ENCODE data around the gene LMNB1.

LMNB1 gene

GRCh38 chr5:126855266-126855665 is 78.3 kb downstream of the LMNB1 start:
- Histone ChIP-seq H3K27ac (ENCODE audit: low read depth, low read length) (no peak overlapping the region), H3K4me3 (ENCODE audit: low read depth, low read length) (no peak overlapping the region), H3K4me1 (ENCODE audit: control insufficient read depth, insufficient read depth, low read length, unreplicated experiment) (peaks cover 15% of the 10 kb centered on the region), H3K36me3 (ENCODE audit: insufficient read depth, low read length) (no peaks in the 10 kb centered on the region), H3K27me3 (ENCODE audit: insufficient read depth, low read length) (no peaks in the 10 kb centered on the region), H3K79me2 (ENCODE audit: control insufficient read depth, insufficient read depth, low read length, unreplicated experiment) (no peaks in the 10 kb centered on the region), H2AFZ (ENCODE audit: low read length, unreplicated experiment) (no peak overlapping the region)

DNA sequence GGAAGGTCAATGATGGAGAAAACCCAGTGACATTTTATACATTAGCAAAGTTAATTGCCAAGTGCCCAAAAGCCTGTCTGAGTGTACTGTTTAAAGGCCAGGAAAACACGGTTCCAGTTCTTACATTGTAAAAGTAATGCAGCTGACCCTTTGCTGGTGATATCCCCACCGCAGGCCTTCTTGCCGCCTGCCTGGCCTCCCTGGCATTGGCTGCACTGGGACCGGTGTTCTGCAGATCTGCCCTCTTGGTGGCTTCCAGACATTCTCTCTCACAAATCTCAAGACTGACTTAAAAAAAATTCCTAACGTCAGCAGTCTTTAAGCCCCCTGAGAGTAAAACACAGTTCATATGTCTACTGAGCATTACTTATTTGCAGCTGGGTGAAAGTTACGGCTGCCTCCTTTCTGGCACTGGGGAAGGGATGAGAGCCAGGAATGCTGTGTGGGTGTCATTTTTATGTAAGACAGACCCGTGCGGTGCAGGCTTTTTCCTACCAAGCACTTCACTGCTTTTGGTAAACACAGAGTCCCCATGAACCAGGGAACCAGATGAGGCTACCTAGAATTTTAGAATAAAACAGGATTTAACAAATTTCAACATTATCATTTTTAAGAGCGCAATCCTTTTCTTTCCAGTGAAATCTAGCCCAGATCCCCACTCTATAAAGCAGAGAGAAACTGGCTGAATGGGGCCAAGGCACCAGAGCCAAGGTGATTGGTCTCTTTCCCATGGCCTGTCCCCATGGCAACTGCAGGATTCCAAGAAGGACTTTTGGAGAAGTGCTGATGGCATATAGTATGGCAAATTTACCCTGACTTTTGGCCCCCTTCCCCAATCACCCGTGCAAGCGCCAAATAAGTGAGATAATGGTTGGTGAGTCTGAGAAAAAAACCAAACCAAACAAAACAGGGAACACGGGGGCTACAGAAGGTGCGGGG is 80.8 kb downstream of the LMNB1 start:
- H3K27ac ChIP-seq (ENCODE audit: low read depth, low read length): no peak overlapping the region
- no peaks in the 10 kb centered on the region for H3K36me3 ChIP-seq (ENCODE audit: insufficient read depth, low read length)
- H2AFZ ChIP-seq (ENCODE audit: low read length, unreplicated experiment): no peak overlapping the region
- H3K79me2 ChIP-seq (ENCODE audit: control insufficient read depth, insufficient read depth, low read length, unreplicated experiment): no peaks in the 10 kb centered on the region
- H3K4me1 ChIP-seq (ENCODE audit: control insufficient read depth, insufficient read depth, low read length, unreplicated experiment): peaks cover under 1% of the 10 kb centered on the region
- H3K27me3 ChIP-seq (ENCODE audit: insufficient read depth, low read length): no peaks in the 10 kb centered on the region
- no peak overlapping the region for H3K4me3 ChIP-seq (ENCODE audit: low read depth, low read length)

GRCh38 chr5:126858441-126858840 is 81.5 kb downstream of the LMNB1 start:
- Histone ChIP-seq H3K4me1 (ENCODE audit: control insufficient read depth, insufficient read depth, low read length, unreplicated experiment) (no peaks in the 10 kb centered on the region), H3K27me3 (ENCODE audit: insufficient read depth, low read length) (no peaks in the 10 kb centered on the region), H3K36me3 (ENCODE audit: insufficient read depth, low read length) (no peaks in the 10 kb centered on the region), H3K79me2 (ENCODE audit: control insufficient read depth, insufficient read depth, low read length, unreplicated experiment) (no peaks in the 10 kb centered on the region), H2AFZ (ENCODE audit: low read length, unreplicated experiment) (no peak overlapping the region), H3K27ac (ENCODE audit: low read depth, low read length) (no peak overlapping the region), H3K4me3 (ENCODE audit: low read depth, low read length) (no peak overlapping the region)

DNA sequence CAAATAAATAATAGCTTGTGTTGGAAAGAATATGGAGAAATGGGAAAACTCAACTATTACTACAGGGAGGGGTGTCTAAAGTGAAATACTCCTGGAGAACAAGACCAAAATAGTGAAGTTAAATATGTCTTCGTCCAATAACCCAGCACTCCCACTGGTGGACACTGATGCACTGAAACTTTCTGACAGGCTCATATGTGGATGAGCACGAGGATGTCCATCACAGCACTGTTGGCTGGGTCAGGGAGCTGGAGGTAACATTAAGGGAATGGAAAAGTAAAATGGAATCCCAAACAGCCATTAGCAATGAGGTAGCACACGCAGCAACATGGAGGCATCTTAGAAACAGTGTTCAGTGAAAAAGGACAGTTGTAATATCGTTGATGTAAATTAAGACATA is 86.5 kb downstream of the LMNB1 start:
- H2AFZ ChIP-seq (ENCODE audit: low read length, unreplicated experiment): no peak overlapping the region
- no peaks in the 10 kb centered on the region for H3K36me3 ChIP-seq (ENCODE audit: insufficient read depth, low read length)

DNA sequence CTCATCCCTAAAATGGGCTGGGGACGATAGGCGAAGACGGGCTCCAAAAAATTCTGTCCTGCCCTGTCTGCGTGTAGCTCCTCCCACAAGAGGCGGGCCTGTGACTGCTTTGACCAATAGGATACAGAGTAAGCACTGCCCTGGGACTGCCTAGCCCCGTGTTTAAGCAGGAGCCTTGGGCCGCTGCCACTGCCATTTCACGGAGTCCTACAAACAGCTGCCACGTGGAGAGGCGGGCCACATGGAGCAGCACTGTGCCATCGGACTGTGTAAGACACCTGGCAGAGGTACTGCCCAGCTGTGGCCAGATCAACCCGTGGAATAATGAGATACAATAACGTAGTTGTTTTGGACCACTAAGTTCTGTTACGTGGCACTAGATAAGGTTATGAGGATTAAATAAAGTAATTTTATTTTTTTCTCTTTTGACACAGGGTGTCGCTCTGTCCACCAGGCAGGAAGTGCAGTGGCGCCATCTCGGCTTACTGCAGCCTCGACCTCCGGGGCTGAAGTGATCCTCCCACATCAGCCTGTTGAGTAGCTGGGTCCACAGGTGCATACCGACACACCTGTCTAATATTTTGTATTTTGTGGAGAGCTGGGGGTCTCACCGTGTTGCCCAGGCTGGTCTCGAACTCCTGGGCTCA is 87.2 kb downstream of the LMNB1 start:
- Histone ChIP-seq H3K79me2 (ENCODE audit: control insufficient read depth, insufficient read depth, low read length, unreplicated experiment) (no peaks in the 10 kb centered on the region), H3K27me3 (ENCODE audit: insufficient read depth, low read length) (no peaks in the 10 kb centered on the region), H2AFZ (ENCODE audit: low read length, unreplicated experiment) (no peak overlapping the region), H3K4me3 (ENCODE audit: low read depth, low read length) (no peak overlapping the region), H3K4me1 (ENCODE audit: control insufficient read depth, insufficient read depth, low read length, unreplicated experiment) (peaks cover 8% of the 10 kb centered on the region), H3K27ac (ENCODE audit: low read depth, low read length) (no peak overlapping the region), H3K36me3 (ENCODE audit: insufficient read depth, low read length) (no peaks in the 10 kb centered on the region)

More for the DNA sequence above, 86.5 kb downstream of the LMNB1 start:
- H3K4me1 ChIP-seq (ENCODE audit: control insufficient read depth, insufficient read depth, low read length, unreplicated experiment): peaks cover 8% of the 10 kb centered on the region
- H3K4me3 ChIP-seq (ENCODE audit: low read depth, low read length): no peak overlapping the region
- no peaks in the 10 kb centered on the region for H3K27me3 ChIP-seq (ENCODE audit: insufficient read depth, low read length)
- no peaks in the 10 kb centered on the region for H3K79me2 ChIP-seq (ENCODE audit: control insufficient read depth, insufficient read depth, low read length, unreplicated experiment)
- no peak overlapping the region for H3K27ac ChIP-seq (ENCODE audit: low read depth, low read length)

DNA sequence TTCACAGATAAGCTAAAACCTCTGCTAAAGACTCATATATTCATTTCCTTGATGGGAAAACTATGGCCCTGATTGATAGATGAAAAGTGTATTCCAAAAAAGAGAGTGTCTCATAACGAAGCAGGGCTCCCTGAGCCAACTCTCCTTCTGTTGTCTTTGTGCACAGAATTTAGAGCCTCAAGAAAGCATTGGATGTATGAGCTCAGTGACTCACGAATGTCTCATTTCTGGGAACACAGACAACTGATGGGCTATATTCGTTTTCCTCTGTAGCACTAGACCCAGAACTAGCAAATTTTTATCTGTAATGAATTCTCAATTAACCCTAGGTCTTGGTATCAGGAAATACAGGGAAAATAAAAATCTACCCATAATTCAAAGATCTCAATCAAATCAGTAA is 88.4 kb downstream of the LMNB1 start:
- no peaks in the 10 kb centered on the region for H3K36me3 ChIP-seq (ENCODE audit: insufficient read depth, low read length)
- H3K79me2 ChIP-seq (ENCODE audit: control insufficient read depth, insufficient read depth, low read length, unreplicated experiment): no peaks in the 10 kb centered on the region
- no peak overlapping the region for H2AFZ ChIP-seq (ENCODE audit: low read length, unreplicated experiment)
- H3K4me3 ChIP-seq (ENCODE audit: low read depth, low read length): no peak overlapping the region
- no peaks in the 10 kb centered on the region for H3K27me3 ChIP-seq (ENCODE audit: insufficient read depth, low read length)
- H3K27ac ChIP-seq (ENCODE audit: low read depth, low read length): peak overlapping the region; percentile 10; the same call in 1 of the 2 replicates
- peaks cover 8% of the 10 kb centered on the region for H3K4me1 ChIP-seq (ENCODE audit: control insufficient read depth, insufficient read depth, low read length, unreplicated experiment)

DNA sequence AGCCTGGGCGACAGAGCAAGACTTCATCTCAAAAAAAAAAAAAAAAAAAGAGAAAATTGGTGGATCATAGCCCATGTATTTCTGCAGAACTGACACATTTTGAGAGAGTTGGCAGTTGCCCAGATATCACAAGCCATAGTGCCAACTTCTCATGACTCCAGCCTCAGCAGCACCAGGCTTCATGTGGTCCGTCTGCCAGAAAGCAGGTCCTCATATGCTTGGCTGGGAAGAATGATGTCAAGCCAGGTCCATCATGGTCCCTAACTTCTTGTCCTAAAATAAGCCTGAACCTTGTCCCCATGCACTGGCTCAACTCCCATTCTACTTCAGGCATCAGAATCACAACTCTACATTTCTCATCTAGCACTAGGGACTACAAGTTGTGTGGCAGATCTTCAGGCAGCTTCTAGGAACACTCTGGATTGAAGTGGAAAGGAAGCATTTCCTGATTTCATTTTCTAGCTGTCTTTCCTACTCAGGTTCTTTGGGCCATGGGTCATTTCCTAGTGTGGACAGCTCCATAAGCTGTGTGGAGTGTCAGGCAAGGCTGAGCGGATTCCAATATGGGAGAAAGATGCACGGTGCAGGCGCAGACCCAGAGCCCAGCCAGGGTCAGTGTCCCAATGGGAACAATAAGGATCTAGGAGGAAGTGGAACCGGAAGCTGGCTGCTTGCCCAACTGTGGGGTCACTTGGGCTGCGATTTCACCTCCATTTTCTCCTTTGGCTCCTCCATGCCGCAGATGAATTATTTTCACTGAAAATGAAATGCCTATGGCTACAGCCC is 90.1 kb downstream of the LMNB1 start:
- no peak overlapping the region for H2AFZ ChIP-seq (ENCODE audit: low read length, unreplicated experiment)
- H3K27me3 ChIP-seq (ENCODE audit: insufficient read depth, low read length): no peaks in the 10 kb centered on the region
- no peak overlapping the region for H3K27ac ChIP-seq (ENCODE audit: low read depth, low read length)
- no peak overlapping the region for H3K4me3 ChIP-seq (ENCODE audit: low read depth, low read length)
- no peaks in the 10 kb centered on the region for H3K36me3 ChIP-seq (ENCODE audit: insufficient read depth, low read length)
- H3K79me2 ChIP-seq (ENCODE audit: control insufficient read depth, insufficient read depth, low read length, unreplicated experiment): no peaks in the 10 kb centered on the region
- H3K4me1 ChIP-seq (ENCODE audit: control insufficient read depth, insufficient read depth, low read length, unreplicated experiment): peaks cover 8% of the 10 kb centered on the region

DNA sequence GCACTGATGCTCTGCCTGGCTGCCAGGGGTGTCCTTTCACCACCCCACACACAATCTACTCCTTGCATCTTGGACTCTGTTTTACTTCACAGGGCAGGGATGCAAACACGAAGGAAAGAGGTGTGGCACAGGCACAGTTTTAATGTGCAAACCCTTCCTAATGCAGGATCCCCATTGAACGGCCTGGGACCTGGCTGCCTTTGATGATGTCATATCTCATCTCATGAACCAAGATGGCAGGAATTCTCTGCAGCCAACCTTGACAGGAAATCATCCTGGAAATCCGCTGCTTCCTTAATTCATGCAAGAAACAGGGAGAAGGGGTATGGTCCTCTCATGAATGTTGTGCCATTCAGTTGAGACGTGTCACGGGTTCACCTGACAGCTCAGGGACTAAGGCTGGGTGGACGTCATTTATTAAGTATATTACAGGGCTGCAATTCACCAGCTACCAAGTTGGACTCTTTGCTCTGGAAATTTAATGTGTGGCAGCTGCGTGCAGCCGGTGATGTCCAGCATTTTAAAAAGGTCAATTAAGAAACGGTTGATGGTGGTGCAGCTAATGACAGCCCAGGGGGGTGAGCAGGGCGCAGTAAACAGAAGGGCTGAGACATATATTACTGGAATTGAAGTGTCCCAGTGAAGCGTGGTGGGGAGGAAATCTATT is 91.5 kb downstream of the LMNB1 start:
- Histone ChIP-seq H3K79me2 (ENCODE audit: control insufficient read depth, insufficient read depth, low read length, unreplicated experiment) (no peaks in the 10 kb centered on the region), H3K4me1 (ENCODE audit: control insufficient read depth, insufficient read depth, low read length, unreplicated experiment) (peaks cover 8% of the 10 kb centered on the region), H3K36me3 (ENCODE audit: insufficient read depth, low read length) (no peaks in the 10 kb centered on the region), H2AFZ (ENCODE audit: low read length, unreplicated experiment) (no peak overlapping the region), H3K27me3 (ENCODE audit: insufficient read depth, low read length) (no peaks in the 10 kb centered on the region), H3K4me3 (ENCODE audit: low read depth, low read length) (no peak overlapping the region), H3K27ac (ENCODE audit: low read depth, low read length) (no peak overlapping the region)

- Histone ChIP-seq H3K36me3 (ENCODE audit: insufficient read depth, low read length) (no peaks in the 10 kb centered on the region), H3K79me2 (ENCODE audit: control insufficient read depth, insufficient read depth, low read length, unreplicated experiment) (no peaks in the 10 kb centered on the region), H3K4me1 (ENCODE audit: control insufficient read depth, insufficient read depth, low read length, unreplicated experiment) (peaks cover 8% of the 10 kb centered on the region), H3K27me3 (ENCODE audit: insufficient read depth, low read length) (no peaks in the 10 kb centered on the region), H3K27ac (ENCODE audit: low read depth, low read length) (no peak overlapping the region), H3K4me3 (ENCODE audit: low read depth, low read length) (no peak overlapping the region), H2AFZ (ENCODE audit: low read length, unreplicated experiment) (no peak overlapping the region)
Measured at GRCh38 chr5:126869005-126869451, 92.1 kb downstream of the LMNB1 start.

GRCh38 chr5:126871441-126871840 is 94.5 kb downstream of the LMNB1 start:
- Histone ChIP-seq H3K79me2 (ENCODE audit: control insufficient read depth, insufficient read depth, low read length, unreplicated experiment) (no peaks in the 10 kb centered on the region), H2AFZ (ENCODE audit: low read length, unreplicated experiment) (no peak overlapping the region), H3K27ac (ENCODE audit: low read depth, low read length) (no peak overlapping the region), H3K4me1 (ENCODE audit: control insufficient read depth, insufficient read depth, low read length, unreplicated experiment) (no peaks in the 10 kb centered on the region), H3K27me3 (ENCODE audit: insufficient read depth, low read length) (no peaks in the 10 kb centered on the region), H3K36me3 (ENCODE audit: insufficient read depth, low read length) (no peaks in the 10 kb centered on the region), H3K4me3 (ENCODE audit: low read depth, low read length) (no peak overlapping the region)
